SH-SY5Y (cell line): Measurements from ENCODE around the gene ACTR3.

Source experiments
- GATA2 ChIP-seq: IDR thresholded peaks from 2 replicates; pipeline ENCODE4 v1.6.1; 2011; ENCODE audit warnings: mild to moderate bottlenecking, low read depth, low read length
- GATA3 ChIP-seq: IDR thresholded peaks from 2 replicates; pipeline ENCODE4 v1.6.1; 2011; ENCODE audit warnings: low read depth, mild to moderate bottlenecking, low read length, moderate library complexity

ACTR3 gene

DNA sequence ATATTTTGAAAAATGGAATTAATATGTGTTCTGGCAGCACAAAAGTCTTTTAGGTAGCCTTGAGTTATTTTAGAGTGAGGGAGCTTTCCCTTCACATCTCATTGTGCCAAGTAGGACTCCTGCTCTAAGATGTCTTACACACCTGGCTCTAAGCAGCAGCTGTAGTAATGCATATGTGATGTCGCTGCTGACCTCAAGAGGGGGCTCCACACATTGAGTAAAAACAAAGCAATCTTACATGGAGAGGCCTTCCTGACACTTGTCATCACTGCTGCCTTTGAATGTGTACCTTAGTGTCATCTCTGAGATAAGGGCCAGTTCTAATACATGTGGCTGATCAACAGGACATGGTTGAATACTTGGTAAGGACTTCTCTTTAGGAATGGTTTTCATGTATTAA is 75.8 kb downstream of the ACTR3 start:
- TF ChIP-seq GATA3 (no peak), GATA2 (no peak)

DNA sequence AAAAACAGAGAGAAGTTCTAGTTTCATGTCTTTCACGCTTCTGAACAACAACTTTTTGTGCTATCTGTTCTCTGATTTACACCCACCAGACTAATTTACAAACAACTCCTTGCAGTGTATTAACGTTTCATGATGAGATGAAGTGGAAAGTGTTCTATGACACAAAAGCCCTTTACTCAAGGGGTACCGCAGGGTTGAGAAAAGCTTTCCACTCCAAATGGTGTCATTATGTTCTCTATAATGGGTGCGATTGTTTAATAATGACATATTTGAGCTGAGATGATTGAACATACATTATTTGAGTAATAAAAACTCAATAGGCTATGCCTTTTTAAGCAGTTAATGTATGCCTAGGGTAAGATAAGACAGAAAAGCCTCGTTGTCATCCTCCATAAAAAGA is 76.3 kb downstream of the ACTR3 start:
- no peak for TF ChIP-seq GATA3
- no peak for TF ChIP-seq GATA2

- TF ChIP-seq GATA2 (no peak), GATA3 (no peak)
These were observed 76.9 kb downstream of the ACTR3 start for GRCh38 chr2:113966832-113967231.

- no peak for TF ChIP-seq GATA3
- TF ChIP-seq GATA2: no peak
These were observed 77.4 kb downstream of the ACTR3 start for GRCh38 chr2:113967272-113967671.

- TF ChIP-seq GATA2: no peak; the same call in 1 of the 2 replicates
- no peak for TF ChIP-seq GATA3
These were observed 82.9 kb downstream of the ACTR3 start for GRCh38 chr2:113972766-113973165.

DNA sequence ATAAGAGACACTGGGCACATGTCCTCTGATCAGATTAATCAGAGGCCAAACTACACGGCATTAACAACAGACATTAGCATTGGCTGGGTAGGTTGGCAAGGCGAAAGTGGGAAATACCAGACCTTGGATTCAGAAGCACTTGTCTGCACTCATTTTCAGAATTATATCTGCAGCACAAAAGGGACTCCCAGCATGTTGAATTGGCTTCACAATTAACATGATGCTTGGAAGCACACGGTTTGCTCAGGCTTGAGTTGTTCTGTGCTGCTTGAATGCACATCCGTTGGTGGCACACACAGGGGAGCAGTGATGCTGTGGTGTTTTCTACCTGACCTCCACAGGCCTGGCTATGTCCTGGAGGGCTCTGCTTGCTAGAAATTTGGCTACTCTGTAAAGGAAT is 83.9 kb downstream of the ACTR3 start:
- no peak for TF ChIP-seq GATA3
- TF ChIP-seq GATA2: no peak

GRCh38 chr2:113974727-113975126 is 84.8 kb downstream of the ACTR3 start:
- TF ChIP-seq GATA2 (no peak), GATA3 (no peak)

DNA sequence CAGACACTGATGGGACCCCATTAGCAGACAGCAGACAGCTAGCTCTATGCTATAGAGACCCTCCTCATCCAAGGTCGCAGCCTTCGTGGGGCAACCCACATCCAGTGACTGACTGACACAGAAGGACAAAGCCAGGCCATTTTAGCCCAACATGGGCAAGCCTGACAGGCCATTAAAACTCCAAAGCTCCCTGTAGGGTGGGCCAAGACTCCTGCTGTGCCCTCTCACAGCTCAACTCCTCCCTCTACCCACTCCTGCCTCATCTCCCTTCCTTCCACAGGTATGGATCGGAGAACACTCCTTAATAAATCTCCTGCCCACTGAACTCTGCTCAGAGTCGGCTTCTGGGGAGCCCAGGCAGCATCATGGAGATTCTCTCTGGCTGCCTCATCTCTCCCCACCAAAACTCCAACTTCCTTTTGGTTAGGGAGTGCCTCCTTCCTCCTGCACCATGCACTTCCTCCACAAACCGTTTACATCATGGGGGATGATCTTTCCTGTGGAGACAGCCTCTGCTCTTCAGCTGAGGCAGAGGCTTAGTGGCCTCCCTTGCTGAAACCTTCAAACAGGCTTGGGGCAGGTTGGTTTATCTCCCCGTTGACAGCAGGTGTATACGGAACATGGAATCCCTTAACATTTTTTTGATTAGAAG is 86.5 kb downstream of the ACTR3 start:
- TF ChIP-seq GATA3 (no peak), GATA2 (no peak)

- TF ChIP-seq GATA3: no peak
- TF ChIP-seq GATA2: no peak
These were observed 87.3 kb downstream of the ACTR3 start for GRCh38 chr2:113977060-113977659.

GRCh38 chr2:113977660-113978523 is 88.0 kb downstream of the ACTR3 start:
- no peak for TF ChIP-seq GATA3
- TF ChIP-seq GATA2: no peak

DNA sequence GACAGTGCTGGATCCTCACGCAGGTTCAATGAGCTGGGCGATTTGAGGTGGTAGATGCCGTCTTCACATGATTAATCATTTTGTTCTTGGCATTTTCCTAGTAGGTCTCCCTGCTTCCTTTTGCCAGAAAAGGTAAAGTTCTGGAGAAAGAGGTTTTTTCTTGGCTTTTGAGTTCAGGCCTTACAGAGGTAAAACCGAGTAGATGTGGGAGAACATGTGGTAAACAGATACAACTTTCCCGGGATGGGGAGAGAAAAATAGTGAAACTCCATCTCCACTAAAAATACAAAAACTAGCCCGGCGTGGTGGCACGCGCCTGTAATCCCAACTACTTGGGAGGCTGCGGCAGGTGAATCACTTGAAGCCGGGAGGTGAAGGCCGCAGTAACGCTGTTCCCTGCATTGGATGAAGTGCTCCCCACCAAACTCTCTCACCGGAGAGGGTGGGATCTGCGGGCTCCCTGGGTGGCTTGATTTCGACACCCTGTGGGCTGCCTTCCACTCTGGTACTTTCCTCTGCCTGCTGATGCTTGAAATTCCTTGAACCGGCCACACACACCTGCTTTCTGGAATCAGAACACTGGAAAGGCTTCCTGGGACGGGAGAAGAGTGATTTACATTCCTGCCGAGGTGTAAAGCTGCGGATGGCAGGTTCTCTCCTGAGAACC is 88.8 kb downstream of the ACTR3 start:
- no peak for TF ChIP-seq GATA3
- TF ChIP-seq GATA2: no peak

GRCh38 chr2:113979191-113980128 is 89.6 kb downstream of the ACTR3 start:
- TF ChIP-seq GATA3 (no peak), GATA2 (no peak)

- TF ChIP-seq GATA2 (no peak), GATA3 (no peak)
These were observed 91.1 kb downstream of the ACTR3 start for GRCh38 chr2:113980946-113981345.
